Measurements from ENCODE around the gene VWF. TPM values are rescaled to one million over a fixed set of nuclear protein-coding genes. Genes with fewer than 3 reads are reported as not detected.

Gene VWF
- total RNA-seq, 1 donor from 2014 or later, result 0.05 TPM

DNA sequence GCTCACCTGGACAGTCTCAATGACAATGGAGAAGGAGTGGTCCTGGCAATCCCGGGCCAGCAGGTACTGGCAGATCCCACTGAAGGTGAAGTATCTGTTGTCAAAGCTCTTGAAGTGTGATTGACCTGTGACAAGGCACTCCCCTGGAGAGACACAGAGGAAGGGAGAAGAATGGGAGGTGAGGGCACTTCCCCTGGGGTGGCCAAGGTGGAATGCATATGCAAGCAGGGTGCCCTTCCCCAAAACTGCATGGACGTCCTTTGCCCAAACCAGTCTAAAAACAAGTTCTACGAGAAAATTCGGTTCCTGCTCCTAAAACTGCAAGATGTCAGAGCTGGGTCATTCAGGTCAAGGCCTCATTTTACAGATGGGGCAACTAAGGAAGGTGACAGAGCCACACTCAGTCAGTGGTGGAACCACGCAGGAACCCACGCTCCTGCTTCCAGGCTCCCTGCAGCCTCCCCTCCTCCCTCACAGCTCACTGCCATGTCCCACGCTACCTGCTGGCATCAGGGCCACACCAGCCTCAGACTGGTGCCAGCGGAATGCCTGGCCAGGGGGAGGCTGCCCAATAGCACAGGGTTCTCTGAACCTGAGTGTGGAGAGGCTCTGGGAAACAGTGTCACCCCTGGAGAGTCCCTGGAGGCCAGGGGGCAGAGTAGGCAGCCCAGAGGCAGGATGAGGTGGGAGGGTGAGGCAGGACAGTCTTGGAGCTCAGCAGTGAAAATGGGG lies 59.2 kb downstream of the VWF start:
- Mint-ChIP-seq H3K4me1 (ENCODE audit: low read depth) (peaks cover 32% of the 10 kb centered on the region), H3K27ac (ENCODE audit: unreplicated experiment) (no peak overlapping the region), H3K4me3 (ENCODE audit: unreplicated experiment) (no peak overlapping the region), H3K36me3 (ENCODE audit: low read depth) (no peaks in the 10 kb centered on the region), H3K27me3 (ENCODE audit: low read depth) (no peaks in the 10 kb centered on the region), H3K9me3 (ENCODE audit: low read depth) (no peaks in the 10 kb centered on the region)
- TF ChIP-seq, protein P1, sequence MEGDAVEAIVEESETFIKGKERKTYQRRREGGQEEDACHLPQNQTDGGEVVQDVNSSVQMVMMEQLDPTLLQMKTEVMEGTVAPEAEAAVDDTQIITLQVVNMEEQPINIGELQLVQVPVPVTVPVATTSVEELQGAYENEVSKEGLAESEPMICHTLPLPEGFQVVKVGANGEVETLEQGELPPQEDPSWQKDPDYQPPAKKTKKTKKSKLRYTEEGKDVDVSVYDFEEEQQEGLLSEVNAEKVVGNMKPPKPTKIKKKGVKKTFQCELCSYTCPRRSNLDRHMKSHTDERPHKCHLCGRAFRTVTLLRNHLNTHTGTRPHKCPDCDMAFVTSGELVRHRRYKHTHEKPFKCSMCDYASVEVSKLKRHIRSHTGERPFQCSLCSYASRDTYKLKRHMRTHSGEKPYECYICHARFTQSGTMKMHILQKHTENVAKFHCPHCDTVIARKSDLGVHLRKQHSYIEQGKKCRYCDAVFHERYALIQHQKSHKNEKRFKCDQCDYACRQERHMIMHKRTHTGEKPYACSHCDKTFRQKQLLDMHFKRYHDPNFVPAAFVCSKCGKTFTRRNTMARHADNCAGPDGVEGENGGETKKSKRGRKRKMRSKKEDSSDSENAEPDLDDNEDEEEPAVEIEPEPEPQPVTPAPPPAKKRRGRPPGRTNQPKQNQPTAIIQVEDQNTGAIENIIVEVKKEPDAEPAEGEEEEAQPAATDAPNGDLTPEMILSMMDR (IDR thresholded peaks at IDR 0.05), result no peak
- DNase-seq (ENCODE audit: low spot score), result no peak

DNA sequence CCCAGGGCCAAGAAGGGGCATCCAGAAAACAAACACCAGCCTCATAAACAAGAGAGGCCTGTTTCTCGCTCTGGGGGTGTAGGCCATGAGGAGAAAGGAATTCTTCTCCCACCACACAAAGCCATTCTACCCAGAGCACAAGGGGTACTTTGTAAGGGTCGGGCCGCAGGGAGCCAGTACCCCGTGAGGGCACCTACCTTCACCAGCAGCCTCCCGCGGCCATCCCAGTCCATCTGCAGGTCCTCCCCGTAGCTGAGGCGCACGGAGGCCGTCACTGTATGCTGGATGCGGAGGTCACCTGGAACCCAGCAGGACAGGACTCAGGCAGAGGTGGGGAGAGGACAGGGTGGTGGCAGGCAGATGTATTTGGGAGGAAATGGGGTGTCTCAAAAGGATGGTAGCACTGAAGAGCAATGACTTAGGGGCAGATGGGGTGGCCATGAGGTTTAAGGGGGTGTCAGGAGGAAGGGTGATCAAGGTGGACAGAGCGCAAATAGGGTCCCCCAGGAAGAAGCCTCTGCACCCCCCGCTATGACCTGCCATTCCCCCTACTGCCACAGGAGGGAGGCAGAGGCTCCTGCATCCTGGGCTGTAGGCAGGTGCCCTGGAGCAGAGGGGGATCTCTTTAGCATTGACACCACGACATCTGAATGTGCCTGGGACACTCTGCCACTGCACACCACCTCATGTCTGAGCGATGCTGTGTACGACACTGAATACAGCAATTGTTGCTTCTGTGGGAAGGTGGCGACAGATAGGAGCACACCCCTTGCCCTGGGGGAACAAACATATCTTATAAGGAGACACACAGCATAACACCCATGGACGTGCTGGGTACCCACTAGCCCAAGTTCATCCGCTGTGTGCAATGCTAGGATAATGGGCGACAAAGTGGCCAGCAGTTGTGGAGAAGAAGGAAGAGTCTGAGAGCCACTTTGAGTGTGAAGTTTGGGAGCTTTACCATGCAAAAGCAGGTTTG lies 61.4 kb downstream of the VWF start:
- TF ChIP-seq, protein P1 (IDR thresholded peaks at IDR 0.05), result peak; percentile 96
- Mint-ChIP-seq H3K36me3 (ENCODE audit: low read depth) (no peaks in the 10 kb centered on the region), H3K9me3 (ENCODE audit: low read depth) (no peaks in the 10 kb centered on the region), H3K4me1 (ENCODE audit: low read depth) (peaks cover 22% of the 10 kb centered on the region), H3K27me3 (ENCODE audit: low read depth) (no peaks in the 10 kb centered on the region), H3K27ac (ENCODE audit: unreplicated experiment) (peak overlapping the region; percentile 41), H3K4me3 (ENCODE audit: unreplicated experiment) (no peak overlapping the region)
- DNase-seq (ENCODE audit: low spot score), result no peak

DNA sequence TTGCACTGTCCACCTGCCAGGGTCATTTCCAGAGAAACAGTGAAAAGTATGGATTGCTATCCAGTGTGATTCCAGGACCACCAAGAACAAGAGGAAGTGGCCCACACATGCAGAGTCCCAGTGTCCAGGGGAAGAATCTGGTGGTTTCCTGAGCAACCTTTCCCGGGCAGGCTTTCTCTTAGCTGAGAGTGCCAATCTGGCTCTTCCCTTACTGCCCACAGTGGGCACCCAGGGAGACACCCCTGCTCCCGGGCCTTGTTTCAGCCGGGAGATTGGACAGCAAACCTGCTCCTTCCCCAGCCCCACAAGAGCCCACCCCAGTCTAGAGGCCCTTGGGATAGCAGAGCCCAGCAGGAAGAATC lies 62.1 kb downstream of the VWF start:
- Mint-ChIP-seq H3K4me1 (ENCODE audit: low read depth) (peaks cover 22% of the 10 kb centered on the region), H3K36me3 (ENCODE audit: low read depth) (no peaks in the 10 kb centered on the region), H3K27ac (ENCODE audit: unreplicated experiment) (no peak overlapping the region), H3K4me3 (ENCODE audit: unreplicated experiment) (no peak overlapping the region), H3K27me3 (ENCODE audit: low read depth) (no peaks in the 10 kb centered on the region), H3K9me3 (ENCODE audit: low read depth) (no peaks in the 10 kb centered on the region)
- no peak for DNase-seq (ENCODE audit: low spot score)
- TF ChIP-seq, protein P1 (IDR thresholded peaks at IDR 0.05), result no peak

DNA sequence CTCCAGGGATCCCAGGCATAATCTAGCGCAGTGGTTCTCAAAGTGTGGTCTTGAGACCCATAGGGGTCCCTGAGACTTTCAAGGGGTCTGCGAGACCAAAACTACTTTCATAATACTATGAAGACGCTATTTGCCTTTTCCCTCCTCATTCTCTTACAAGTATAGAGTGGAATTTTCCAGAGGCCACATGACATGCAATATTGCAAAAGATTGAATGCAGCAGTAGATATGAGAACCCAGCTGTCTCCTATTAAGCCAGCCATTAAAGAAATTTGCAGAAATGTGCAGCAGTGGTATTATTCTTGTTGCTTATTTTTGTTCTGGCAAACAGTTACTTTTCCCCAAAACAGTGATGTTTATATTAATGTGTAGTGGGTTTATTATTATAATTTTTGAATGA lies 62.8 kb downstream of the VWF start:
- Mint-ChIP-seq H3K27ac (ENCODE audit: unreplicated experiment) (peak overlapping the region; percentile 3), H3K9me3 (ENCODE audit: low read depth) (no peaks in the 10 kb centered on the region), H3K36me3 (ENCODE audit: low read depth) (no peaks in the 10 kb centered on the region), H3K4me1 (ENCODE audit: low read depth) (peaks cover 22% of the 10 kb centered on the region), H3K27me3 (ENCODE audit: low read depth) (no peaks in the 10 kb centered on the region), H3K4me3 (ENCODE audit: unreplicated experiment) (no peak overlapping the region)
- DNase-seq (ENCODE audit: low spot score), result no peak
- TF ChIP-seq, protein P1 (IDR thresholded peaks at IDR 0.05), result no peak

DNA sequence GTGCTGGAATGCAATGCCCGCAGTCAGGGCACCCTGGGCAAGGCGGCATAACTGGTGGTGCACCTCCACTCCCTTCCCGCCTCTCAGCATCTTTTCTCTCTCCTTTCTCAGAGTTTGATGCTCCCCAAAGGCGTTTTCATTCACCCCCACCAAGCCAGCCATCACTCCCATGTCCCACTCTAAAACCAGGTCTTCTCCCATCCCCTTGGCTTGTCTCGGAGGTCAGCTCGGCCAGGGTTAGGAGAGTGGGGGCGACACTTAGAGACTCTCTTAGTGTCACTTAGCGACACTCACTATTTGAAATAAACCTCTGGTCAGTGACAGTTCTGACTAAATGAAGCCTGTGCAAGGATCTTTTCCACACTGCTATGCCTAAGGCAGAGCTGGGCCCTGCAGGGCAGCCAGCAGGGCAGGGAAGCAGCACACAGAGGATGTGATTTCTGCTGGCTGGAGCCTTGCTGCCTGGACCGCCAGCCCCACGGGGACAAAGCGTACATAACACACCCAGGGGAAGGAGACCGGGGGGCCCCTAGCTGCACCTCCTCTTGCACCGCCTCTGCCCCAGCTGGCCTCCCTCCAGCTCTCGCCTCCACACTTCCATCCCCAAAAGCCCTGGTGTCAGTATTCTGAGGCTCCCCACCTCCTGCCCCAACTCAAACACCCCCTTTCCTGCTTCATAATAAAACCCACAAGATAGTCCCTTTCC lies 64.5 kb downstream of the VWF start:
- peak overlapping the region; percentile 45 for H3K27ac Mint-ChIP-seq (ENCODE audit: unreplicated experiment)
- H3K4me3 Mint-ChIP-seq (ENCODE audit: unreplicated experiment), result no peak overlapping the region
- DNase-seq (ENCODE audit: low spot score), result no peak
- no peaks in the 10 kb centered on the region for H3K27me3 Mint-ChIP-seq (ENCODE audit: low read depth)
- no peaks in the 10 kb centered on the region for H3K36me3 Mint-ChIP-seq (ENCODE audit: low read depth)
- no peaks in the 10 kb centered on the region for H3K9me3 Mint-ChIP-seq (ENCODE audit: low read depth)
- H3K4me1 Mint-ChIP-seq (ENCODE audit: low read depth), result peaks cover 27% of the 10 kb centered on the region
- TF ChIP-seq, protein P1 (IDR thresholded peaks at IDR 0.05), result no peak

Measured in chondrocyte (in vitro differentiated cells).